Cerebellar cortex (tissue), 1 donor: ENCODE measurements around the gene SKP1.

Source experiments
- DNase-seq: peaks from one replicate; pipeline ENCODE4 v3.0.0-alpha.2; 2015; ENCODE audit warnings: low spot score

SKP1 gene

GRCh38 chr5:134130239-134130945 is 46.4 kb downstream of the SKP1 start:
- no peak for DNase-seq

- DNase-seq: no peak
Observed at GRCh38 chr5:134129411-134130238, 47.1 kb downstream of the SKP1 start.

GRCh38 chr5:134128648-134128995 is 48.1 kb downstream of the SKP1 start:
- no peak for DNase-seq

DNA sequence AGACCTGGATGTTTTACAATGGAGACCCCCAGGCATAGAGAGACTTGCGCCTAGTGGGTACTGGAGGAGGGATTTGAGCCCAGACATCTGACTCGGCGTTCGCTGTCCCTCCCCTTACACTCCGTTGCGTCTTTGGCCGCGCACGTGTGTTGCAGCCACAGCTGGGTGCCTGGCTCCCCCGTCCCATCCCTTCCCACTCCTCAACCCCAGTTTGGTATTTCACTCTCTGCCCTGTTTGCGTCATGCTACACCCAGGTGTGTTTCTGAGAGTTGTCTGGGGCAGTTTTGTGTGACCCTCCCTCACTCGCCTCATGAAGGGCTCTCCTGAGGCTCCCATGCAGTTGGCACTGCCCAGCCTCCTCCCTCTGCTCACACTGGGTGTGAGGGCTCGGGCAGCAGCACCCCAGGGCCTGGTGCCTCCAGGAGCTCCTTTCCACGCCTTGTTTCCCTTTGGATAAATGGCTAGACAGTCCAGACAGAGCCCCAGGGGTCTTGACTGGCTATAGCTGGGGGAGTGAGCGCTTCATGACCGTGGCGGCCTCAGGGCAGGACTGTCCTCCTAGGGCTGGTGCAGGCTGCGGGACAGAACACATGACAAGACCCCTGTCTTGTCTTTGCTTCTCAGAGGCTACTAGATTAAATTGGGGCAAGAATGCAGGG is 48.6 kb downstream of the SKP1 start:
- DNase-seq: no peak

GRCh38 chr5:134127376-134127861 is 49.3 kb downstream of the SKP1 start:
- DNase-seq: peak; percentile 53

DNA sequence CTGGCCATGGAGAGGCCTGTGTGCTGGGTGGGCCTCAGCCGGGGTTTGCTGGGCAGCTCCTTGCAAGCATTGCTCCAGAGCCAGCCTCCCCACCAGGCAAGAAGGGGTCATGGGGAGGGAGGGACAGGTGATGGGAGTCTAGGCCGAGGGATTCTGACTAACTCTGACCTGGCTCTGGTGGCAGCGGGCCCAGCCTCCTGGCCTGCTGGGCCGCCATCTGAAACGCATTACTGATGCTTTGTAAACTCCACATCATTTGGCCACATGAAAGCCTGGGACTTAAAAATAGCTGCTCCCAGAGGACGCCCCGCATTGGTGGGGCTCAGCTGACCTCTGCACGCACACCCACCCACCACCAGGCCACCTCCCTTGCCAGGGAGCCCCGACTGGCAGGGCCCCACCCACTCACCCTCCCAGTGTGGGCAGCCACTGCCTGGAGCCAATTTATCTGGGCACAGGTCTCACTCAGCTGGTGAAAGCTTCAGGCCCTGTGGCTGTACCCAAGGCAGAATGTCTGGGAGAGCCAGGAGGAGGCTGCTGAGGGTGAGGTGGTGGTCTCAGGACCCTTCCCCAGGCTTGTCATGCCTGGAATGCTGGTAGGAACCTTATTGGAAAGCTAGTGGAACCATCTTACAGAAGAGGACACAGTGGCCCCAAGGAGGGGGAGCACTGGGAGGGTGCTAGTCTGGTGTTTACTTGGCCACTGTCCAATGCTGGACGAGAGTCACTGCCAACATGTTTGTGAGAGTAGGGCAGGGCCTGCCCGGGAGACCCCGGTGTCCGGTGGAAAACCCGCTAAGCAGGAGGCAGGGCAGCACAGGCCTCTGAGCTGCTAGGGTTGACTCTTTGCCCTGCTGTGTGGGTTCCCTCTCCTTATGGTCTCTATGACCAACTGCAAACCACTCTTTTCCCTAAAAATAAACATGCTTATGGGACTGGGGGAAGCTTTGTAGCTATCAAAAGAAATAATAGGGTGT is 51.4 kb downstream of the SKP1 start:
- DNase-seq: peak; percentile 89

DNA sequence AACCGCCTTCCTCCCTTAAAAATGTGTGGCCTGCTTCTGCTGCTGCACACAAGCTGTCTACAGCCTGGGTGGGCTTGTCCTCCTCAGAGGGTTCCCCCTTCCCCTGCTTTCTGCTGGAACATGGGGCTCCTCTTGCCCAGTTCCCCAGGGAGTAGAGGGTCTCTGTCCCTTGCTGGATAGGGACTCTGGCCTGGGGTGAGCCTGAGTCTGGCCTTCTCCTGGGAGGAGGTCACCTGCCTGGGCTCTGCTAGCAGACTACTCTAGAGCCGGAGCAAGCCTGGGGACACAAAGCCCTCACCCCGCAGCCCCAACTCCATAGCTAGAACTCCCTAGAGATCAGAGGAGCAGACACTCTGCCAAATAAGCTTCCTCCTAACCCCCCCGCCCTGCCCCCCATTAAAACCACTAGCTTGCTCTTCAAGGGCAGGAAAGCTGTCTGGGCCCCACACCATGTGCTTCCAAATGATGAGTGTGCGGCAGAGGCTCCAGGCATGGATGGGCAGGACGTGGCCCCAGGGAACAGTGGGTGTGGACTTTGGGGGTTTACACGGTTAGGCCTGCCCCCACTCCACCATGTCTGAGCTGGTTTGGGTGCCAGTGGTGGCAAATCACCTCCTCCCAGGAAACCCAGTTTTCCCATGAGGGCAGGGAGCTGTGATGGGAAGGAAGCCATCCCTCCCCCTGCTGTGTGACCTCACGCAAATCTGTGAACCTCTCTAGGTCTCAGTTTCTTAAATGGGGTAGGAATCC is 52.3 kb downstream of the SKP1 start:
- DNase-seq: no peak

GRCh38 chr5:134123360-134123759 is 53.4 kb downstream of the SKP1 start:
- no peak for DNase-seq

DNA sequence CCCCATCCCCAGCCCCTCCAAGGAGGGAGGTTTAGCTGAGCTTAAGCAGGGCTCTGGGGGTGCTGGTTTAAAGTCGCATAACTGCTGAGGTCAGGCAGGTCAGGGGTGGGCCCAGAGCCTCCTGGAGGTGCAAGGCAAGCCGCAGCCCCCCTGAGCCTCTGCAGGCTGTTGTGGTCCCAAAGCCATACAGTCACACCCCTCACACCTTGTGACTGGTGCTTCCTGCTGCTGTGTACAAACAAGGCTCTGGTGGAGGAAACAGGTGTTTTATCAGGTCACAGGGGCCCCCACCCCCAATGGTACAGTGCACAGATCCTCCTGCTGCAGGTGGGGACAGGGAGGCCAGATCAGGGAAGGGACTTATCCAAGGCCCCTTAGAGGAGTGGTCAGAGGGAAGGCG is 54.2 kb downstream of the SKP1 start:
- no peak for DNase-seq

- DNase-seq: no peak
Observed at GRCh38 chr5:134120386-134121138, 56.2 kb downstream of the SKP1 start.

- DNase-seq: no peak
Observed at GRCh38 chr5:134119720-134120119, 57.0 kb downstream of the SKP1 start.

- no peak for DNase-seq
Observed at GRCh38 chr5:134118212-134118835, 58.4 kb downstream of the SKP1 start.

GRCh38 chr5:134116789-134117761 is 59.7 kb downstream of the SKP1 start:
- DNase-seq: no peak

- no peak for DNase-seq
Observed at GRCh38 chr5:134116286-134116685, 60.5 kb downstream of the SKP1 start.

GRCh38 chr5:134115806-134116175 is 61.0 kb downstream of the SKP1 start:
- peak; percentile 18 for DNase-seq

DNA sequence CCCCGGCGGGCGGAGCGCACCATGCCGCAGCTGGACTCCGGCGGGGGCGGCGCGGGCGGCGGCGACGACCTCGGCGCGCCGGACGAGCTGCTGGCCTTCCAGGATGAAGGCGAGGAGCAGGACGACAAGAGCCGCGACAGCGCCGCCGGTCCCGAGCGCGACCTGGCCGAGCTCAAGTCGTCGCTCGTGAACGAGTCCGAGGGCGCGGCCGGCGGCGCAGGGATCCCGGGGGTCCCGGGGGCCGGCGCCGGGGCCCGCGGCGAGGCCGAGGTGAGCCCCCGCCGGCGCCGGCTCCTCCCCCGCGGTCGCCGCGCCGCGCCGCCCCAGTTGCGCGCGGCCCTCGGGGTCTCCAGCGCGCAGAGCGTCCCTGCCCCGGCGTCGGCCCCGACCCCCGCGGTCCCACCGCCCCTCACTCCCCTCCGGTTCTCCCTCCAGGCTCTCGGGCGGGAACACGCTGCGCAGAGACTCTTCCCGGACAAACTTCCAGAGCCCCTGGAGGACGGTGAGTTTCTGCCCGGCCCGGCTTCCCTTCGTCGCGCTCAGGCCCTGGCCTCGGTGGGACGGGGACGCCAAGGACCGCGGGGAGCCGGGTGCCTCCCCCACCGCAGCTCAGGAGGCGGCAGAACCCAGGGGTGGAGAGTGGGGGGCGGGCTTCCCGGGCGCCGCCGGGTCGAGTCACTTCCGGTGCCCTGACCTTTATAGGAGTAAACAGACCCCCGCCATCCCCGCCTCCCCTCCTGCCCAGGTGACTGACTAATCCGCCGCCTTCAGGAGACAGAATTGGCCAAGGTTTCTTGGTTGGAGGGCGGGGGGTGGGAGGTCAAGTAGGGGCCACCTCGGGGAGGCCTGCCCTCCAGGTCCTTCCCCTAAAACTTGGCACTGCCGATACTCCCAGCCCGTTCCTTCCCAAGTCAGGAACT is 61.6 kb downstream of the SKP1 start:
- DNase-seq: no peak
